OCI-LY3 (cell line): ENCODE measurements around the gene RUNX3.

ENCODE experiments used
- CTCF ChIP-seq: fragments of 200-600, 300-600 bp; sonication (generic); IDR thresholded peaks from 2 replicates; pipeline ENCODE4 v1.5.1; 2014; ENCODE audit warnings: antibody characterized with exemption, low read length, low read depth
- EZH2phosphoT487 ChIP-seq: fragments of 200-600 bp; shearing (Covaris generic); IDR thresholded peaks from 2 replicates; pipeline ENCODE4 v1.6.1; 2018; ENCODE audit warnings: antibody characterized with exemption, mixed run types, low read depth

- no peak for TF ChIP-seq CTCF
- no peak for TF ChIP-seq EZH2phosphoT487
Measured at GRCh38 chr1:24865587-24865986, 64.5 kb downstream of the RUNX3 start.
